ENCODE results near the gene ERBIN. TPM values are rescaled to one million over a fixed set of nuclear protein-coding genes. Genes with fewer than 3 reads are reported as not detected.

The ERBIN gene
- total RNA-seq, 1 experiment from 2014 or later = 27.1 TPM

- TF ChIP-seq E2F4 (CRISPR knock-in tag; IDR thresholded peaks at IDR 0.05; ENCODE audit: borderline replicate concordance, low read depth) (no peak), ELF4 (CRISPR knock-in tag; IDR thresholded peaks at IDR 0.05; ENCODE audit: low read depth) (no peak), AFF4 (CRISPR knock-in tag; IDR thresholded peaks at IDR 0.05; ENCODE audit: borderline replicate concordance) (no peak), E2F1 (CRISPR knock-in tag; IDR thresholded peaks at IDR 0.05) (no peak), ZNF121 (CRISPR knock-in tag; IDR thresholded peaks at IDR 0.05) (no peak), ZNF138 (CRISPR knock-in tag; conservative IDR thresholded peaks at IDR 0.05) (no peak), ATF6 (CRISPR knock-in tag; IDR thresholded peaks at IDR 0.05) (no peak), STAT6 (CRISPR knock-in tag; conservative IDR thresholded peaks at IDR 0.05; ENCODE audit: low read depth) (no peak), GABPB1 (CRISPR knock-in tag; IDR thresholded peaks at IDR 0.05) (no peak), PRRX2 (CRISPR knock-in tag; IDR thresholded peaks at IDR 0.05) (no peak), FOXP4 (CRISPR knock-in tag; IDR thresholded peaks at IDR 0.05) (no peak), MLX (CRISPR knock-in tag; IDR thresholded peaks at IDR 0.05) (no peak)
Observed at GRCh38 chr5:65981548-65981947, 55.2 kb downstream of the ERBIN start (continued).

Data from WTC11 (cell line).